Endothelial cell of umbilical vein (primary cell): ENCODE results near the gene TEX36.

Experiments
- CTCF ChIP-seq, 2 donors: IDR thresholded peaks; 1 replicate in 1 of 2; 2 replicates in 1 of 2; pipeline ENCODE4 v1.5.1; 2011; ENCODE audit warnings: low read length in 2 of 2, mild to moderate bottlenecking in 2 of 2, moderate library complexity in 2 of 2, control low read depth in 1 of 2, inconsistent platforms in 1 of 2, low read depth in 1 of 2; ENCODE audit not compliant: insufficient read depth in 1 of 2; ENCODE audit errors: extremely low read depth in 1 of 2
- MAX ChIP-seq: IDR thresholded peaks from 2 replicates; pipeline ENCODE4 v1.6.1; 2011; ENCODE audit not compliant: insufficient read depth, insufficient read length
- POLR2A ChIP-seq: IDR thresholded peaks from 2 replicates; pipeline ENCODE4 v1.6.1; 2012; ENCODE audit warnings: low read depth, mild to moderate bottlenecking, control low read depth, low read length

- no peak for TF ChIP-seq CTCF (IDR thresholded peaks at IDR 0.05; ENCODE audit: extremely low read depth in 1 of 2, insufficient read depth in 1 of 2, low read depth in 1 of 2, low read length in 2 of 2)
- no peak for TF ChIP-seq POLR2A
- TF ChIP-seq MAX, result no peak
These were observed at the start of gene TEX36 for GRCh38 chr10:125683063-125683462.
